Ishikawa (cell line): ENCODE results near the gene MYL6B.
A peak's percentile ranks its signal among the peaks of the same experiment; 100 is the strongest.

Experiments used
- CEBPB ChIP-seq: IDR thresholded peaks from 2 replicates; pipeline ENCODE4 v1.6.1; 2012
- CREB1 ChIP-seq: IDR thresholded peaks from 2 replicates; pipeline ENCODE4 v1.6.1; 2012; ENCODE audit warnings: low read depth
- EGR1 ChIP-seq: IDR thresholded peaks from 2 replicates; pipeline ENCODE4 v1.6.1; 2012
- EP300 ChIP-seq: IDR thresholded peaks from 2 replicates; pipeline ENCODE4 v1.6.1; 2012; ENCODE audit warnings: borderline replicate concordance
- FOXM1 ChIP-seq: IDR thresholded peaks from 2 replicates; pipeline ENCODE4 v1.6.1; 2012; ENCODE audit warnings: low read depth, borderline replicate concordance
- MAX ChIP-seq: IDR thresholded peaks from 2 replicates; pipeline ENCODE4 v1.6.1; 2012
- NFIC ChIP-seq: IDR thresholded peaks from 2 replicates; pipeline ENCODE4 v1.6.1; 2012
- RAD21 ChIP-seq: IDR thresholded peaks from 2 replicates; pipeline ENCODE4 v1.6.1; 2012; ENCODE audit warnings: low read depth
- REST ChIP-seq: IDR thresholded peaks from 2 replicates; pipeline ENCODE4 v1.6.1; 2012; ENCODE audit warnings: low read depth, mild to moderate bottlenecking
- TAF1 ChIP-seq: IDR thresholded peaks from 2 replicates; pipeline ENCODE4 v1.6.1; 2012; ENCODE audit warnings: low read depth, mild to moderate bottlenecking
- TCF12 ChIP-seq: IDR thresholded peaks from 2 replicates; pipeline ENCODE4 v1.6.1; 2012; ENCODE audit warnings: low read depth
- TEAD4 ChIP-seq: IDR thresholded peaks from 2 replicates; pipeline ENCODE4 v1.6.1; 2012
- YY1 ChIP-seq: IDR thresholded peaks from 2 replicates; pipeline ENCODE4 v1.6.1; 2012; ENCODE audit warnings: low read depth
- ZBTB7A ChIP-seq: IDR thresholded peaks from 2 replicates; pipeline ENCODE4 v1.6.1; 2012; ENCODE audit warnings: low read depth
- TF ChIP-seq, protein P1 (sequence below): IDR thresholded peaks from 2 replicates; pipeline ENCODE4 v1.6.1; 2012

MYL6B gene

GRCh38 chr12:56178347-56178746, 26.0 kb downstream of the MYL6B start:
- TF ChIP-seq TCF12 (no peak), EP300 (no peak), CEBPB (no peak), ZBTB7A (no peak), CREB1 (no peak), FOXM1 (no peak), NFIC (no peak), TEAD4 (no peak), RAD21 (no peak), YY1 (no peak), EGR1 (no peak), REST (no peak), TAF1 (no peak), MAX (no peak)
- TF ChIP-seq, protein P1, sequence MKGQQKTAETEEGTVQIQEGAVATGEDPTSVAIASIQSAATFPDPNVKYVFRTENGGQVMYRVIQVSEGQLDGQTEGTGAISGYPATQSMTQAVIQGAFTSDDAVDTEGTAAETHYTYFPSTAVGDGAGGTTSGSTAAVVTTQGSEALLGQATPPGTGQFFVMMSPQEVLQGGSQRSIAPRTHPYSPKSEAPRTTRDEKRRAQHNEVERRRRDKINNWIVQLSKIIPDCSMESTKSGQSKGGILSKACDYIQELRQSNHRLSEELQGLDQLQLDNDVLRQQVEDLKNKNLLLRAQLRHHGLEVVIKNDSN: no peak

DNA sequence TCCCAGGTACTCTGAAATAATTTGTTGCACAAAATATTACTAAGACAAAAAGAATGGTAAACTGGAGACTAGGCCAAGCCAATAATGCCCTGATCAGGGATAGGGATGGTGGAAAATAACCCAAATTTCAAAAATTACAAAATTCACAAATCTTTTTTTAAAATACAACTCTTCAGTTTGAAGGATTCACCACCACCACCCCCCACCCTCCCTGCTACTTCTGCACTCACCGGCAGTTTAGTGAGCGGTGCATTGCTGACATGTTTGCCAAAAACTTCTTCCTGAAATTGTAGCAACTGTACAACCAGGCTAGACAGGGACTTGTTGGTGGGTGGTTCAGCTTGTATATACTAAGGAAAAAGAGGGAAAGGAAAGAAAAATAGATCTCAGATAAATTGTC, 34.6 kb downstream of the MYL6B start:
- TF ChIP-seq YY1: no peak
- TF ChIP-seq TCF12: no peak
- TF ChIP-seq MAX: no peak
- no peak for TF ChIP-seq FOXM1
- TF ChIP-seq, protein P1: no peak
- TF ChIP-seq RAD21: no peak
- no peak for TF ChIP-seq EGR1

DNA sequence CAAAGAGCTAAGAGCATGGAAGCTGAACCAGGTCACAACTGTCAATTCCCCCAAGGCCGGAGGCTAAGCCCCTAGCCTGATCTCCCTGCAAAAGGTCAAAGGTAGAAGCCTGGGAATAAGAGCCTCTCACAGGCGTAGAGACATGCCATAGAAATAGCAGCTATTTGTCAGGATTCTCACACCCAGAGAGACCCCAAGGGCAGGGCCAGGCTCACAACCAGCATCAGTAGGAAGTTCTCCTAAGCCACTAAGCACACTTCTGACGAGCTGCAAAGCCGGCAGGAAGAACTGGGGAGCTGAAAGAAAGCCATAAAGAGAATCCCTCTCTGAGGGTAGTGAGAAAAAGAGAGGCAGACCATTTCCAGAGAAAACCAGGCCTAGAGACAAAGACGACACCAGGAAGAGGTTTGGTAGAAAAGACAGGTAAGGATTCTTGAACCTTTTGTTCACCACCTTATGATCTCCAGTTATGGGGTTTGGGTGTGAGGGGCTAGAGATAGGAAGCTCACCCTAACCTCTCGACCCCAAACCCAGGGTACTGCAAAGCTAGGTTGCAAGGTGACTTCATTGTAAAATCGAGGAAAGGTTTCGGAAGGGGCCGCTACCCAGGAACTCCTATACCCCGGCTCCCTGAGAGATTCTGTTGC, 35.9 kb downstream of the MYL6B start:
- TF ChIP-seq YY1 (no peak), RAD21 (no peak), EP300 (no peak)

DNA sequence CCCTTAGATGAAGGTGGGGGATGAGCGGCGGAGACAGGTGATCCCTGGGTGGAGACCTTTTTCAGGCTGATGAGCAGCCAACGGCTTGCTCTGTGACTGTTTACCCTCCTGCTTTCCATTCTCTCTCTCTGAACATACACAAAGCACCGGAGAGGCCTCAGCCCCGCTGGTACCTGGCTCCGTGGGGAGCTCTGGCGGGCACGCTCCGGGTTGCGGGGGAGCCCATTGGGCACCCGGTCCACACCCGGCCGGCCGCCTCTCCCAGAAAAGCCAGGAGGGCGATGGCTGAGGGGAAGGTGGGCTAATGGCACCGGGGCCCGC, 36.4 kb downstream of the MYL6B start:
- TF ChIP-seq TAF1: no peak
- TF ChIP-seq TCF12: 0 out of 2 replicates have a peak, but pooled peaks have one; percentile 13

DNA sequence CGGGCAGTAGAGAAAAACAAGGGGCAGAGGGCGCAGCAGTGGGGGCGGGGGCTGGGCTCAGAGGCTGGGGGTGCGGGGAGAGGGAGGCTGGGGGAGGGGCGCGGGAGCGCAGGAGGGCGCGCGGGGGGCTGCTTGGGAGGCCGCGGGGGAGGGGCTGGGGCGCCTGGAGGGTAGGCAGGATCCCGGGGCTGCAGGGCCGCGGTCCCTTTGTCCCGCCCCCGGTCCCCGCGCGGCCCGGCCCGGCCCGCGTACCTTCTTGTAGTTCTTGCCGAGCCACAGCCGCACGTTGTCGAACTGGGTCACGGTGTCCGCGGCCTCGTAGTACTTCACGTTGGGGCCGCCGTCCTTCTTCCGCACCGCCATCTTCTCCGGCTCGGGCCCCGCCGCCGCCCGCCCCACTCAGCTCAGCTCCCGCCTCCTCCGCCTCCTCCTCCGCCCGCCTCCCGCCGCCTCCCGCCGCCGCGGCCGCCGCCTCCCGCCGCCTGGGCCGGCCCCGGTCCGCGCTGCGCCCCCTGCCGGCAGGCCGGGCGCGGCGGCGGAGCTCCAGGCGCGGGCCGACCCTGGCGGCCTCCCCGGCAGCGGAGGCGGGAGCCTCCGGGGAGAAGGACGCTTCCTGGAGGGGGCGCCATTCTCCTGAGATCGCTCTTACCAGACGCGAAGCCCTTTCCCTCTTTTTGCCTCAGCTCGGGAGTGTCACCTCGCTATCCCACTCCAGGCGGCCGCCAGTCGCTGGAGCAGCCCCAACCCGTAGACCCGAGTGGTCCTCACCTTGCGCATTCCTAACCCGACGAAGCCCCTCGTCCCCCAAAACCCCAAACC, 36.9 kb downstream of the MYL6B start, which contains the start of gene SMARCC2:
Gene SMARCC2, minus strand, starts transcription at position 385 of the 819 bp plus-strand sequence. Its CDS starts 22 bp downstream, at position 363.
- TF ChIP-seq, protein P1: no peak
- TF ChIP-seq YY1 (peak; percentile 88), TAF1 (peak; percentile 64; the same call in 1 of the 2 replicates), EGR1 (0 out of 2 replicates have a peak, but pooled peaks have one; percentile 35), ZBTB7A (peak; percentile 43; the same call in 1 of the 2 replicates), FOXM1 (no peak), NFIC (no peak), RAD21 (peak; percentile 47), MAX (no peak; the same call in none of the 2 replicates), EP300 (peak; percentile 20; the same call in 1 of the 2 replicates)

DNA sequence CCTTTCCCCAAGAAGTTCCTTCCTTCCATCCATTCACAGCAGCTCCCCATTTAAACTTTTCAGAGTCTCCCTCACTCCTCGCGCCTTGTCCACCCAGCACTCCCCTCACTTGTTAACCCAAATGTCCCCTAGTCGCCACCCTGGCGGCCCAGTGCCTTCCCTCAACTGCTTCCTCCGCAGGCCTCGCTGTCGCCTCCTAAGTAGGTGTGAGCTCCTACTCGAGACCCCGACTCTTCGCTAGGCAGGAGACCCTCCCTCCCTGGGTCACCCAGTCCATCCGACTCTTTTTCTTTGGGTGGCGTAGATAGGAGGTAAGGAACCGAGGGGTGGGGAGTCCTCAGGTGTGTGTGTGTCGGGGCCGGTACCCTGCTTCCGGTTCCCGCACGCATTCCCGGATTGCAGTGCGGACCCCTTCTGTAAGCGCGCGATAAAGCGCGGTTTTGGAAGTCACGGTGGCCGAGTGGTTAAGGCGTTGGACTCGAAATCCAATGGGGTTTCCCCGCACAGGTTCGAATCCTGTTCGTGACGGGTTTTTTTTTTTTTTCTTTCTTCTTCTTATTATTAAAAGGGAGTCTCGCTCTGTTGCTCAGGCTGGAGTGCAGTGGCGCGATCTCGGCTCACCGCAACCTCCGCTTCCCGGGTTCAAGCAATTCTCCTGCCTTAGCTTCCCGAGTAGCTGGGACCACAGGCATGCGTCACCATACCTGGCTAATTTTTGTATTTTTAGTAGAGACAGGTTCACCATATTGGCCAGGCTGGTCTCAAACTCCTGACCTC, 37.7 kb downstream of the MYL6B start:
- TF ChIP-seq NFIC (peak; percentile 63; the same call in 1 of the 2 replicates), TEAD4 (peak; percentile 98), TAF1 (peak; percentile 54; the same call in 1 of the 2 replicates), FOXM1 (no peak), YY1 (peak; percentile 75; the same call in 1 of the 2 replicates), ZBTB7A (peak; percentile 91), TCF12 (peak; percentile 63), EP300 (no peak), EGR1 (no peak; the same call in 1 of the 2 replicates), MAX (peak; percentile 66)
- TF ChIP-seq, protein P1: 0 out of 2 replicates have a peak, but pooled peaks have one; percentile 10
